Tibial nerve (tissue), 4 donors: ENCODE data around the gene SHROOM3. TPM values are rescaled to one million over a fixed set of nuclear protein-coding genes. Genes with fewer than 3 reads are reported as not detected.
A peak's percentile ranks its signal among the peaks of the same experiment; 100 is the strongest.

Source experiments
- DNase-seq, 2 donors: peaks; one replicate each; pipeline ENCODE4 v3.0.0-alpha.2; 2019; ENCODE audit warnings: low spot score in 2 of 2
- H3K27ac ChIP-seq, 4 donors: fragments of 200-600 bp; sonication (generic) in 3 of 4; one replicate each; pipeline ENCODE4 v1.5.1; 2017 to 2019; ENCODE audit warnings: mild to moderate bottlenecking in 1 of 4
- H3K27me3 ChIP-seq, 2 donors: fragments of 200-600 bp; sonication (generic) in 1 of 2; one replicate each; pipeline versions ENCODE4 v1.5.1 to v1.6.0; 2017 to 2019
- H3K36me3 ChIP-seq, 3 donors: fragments of 200-600 bp; sonication (generic); one replicate each; pipeline ENCODE4 v1.5.1; 2018 to 2019
- H3K4me1 ChIP-seq, 4 donors: fragments of 200-600 bp; sonication (generic) in 3 of 4; one replicate each; pipeline ENCODE4 v1.5.1; 2017 to 2019
- H3K4me3 ChIP-seq, 4 donors: fragments of 200-600 bp; sonication (generic) in 3 of 4; one replicate each; pipeline ENCODE4 v1.5.1; 2017 to 2019; ENCODE audit warnings: mild to moderate bottlenecking in 1 of 4, moderate library complexity in 1 of 4
- H3K9me3 ChIP-seq, 4 donors: fragments of 200-600 bp; sonication (generic) in 3 of 4; one replicate each; pipeline ENCODE4 v1.5.1; 2017 to 2019
- CTCF ChIP-seq, 5 experiments: fragments of 200-600 bp in 3 of 5; fragments of 450-650 bp in 2 of 5; sonication (generic) in 3 of 5; IDR thresholded peaks; one replicate each; pipeline ENCODE4 v1.5.1; 2016 to 2019; ENCODE audit warnings: antibody characterized with exemption in 5 of 5, mild to moderate bottlenecking in 3 of 5, moderate library complexity in 2 of 5
- EP300 ChIP-seq, 2 donors: sonication (generic); formaldehyde crosslinking; IDR thresholded peaks; one replicate each; pipeline ENCODE4 v1.6.1; 2017; ENCODE audit warnings: antibody characterized with exemption in 2 of 2, mild to moderate bottlenecking in 1 of 2
- POLR2A ChIP-seq, 2 donors: fragments of 450-650 bp; IDR thresholded peaks; one replicate each; pipeline ENCODE4 v1.6.1; 2017; ENCODE audit warnings: antibody characterized with exemption in 2 of 2, mild to moderate bottlenecking in 2 of 2, moderate library complexity in 2 of 2
- WGBS, 2 donors: methylation state at CpG; one replicate each; pipeline ENCODE4 v1.1.5; 2018; 5-methylcytosine and 5-hydroxymethylcytosine counted together
- total RNA-seq, 4 donors: library from RNA; depleted of rRNA; stranded (reverse); fragments of >200 nt; gene quantifications; one replicate each; pipeline ENCODE4 v1.1.0, GENCODE V29; 2016

The SHROOM3 gene
- total RNA-seq, 4 donors from 2014 or later: 28.0 to 49.8 (median 37.9) TPM

- WGBS, 2 donors: 91 to 95% methylated on average over 6 of the region's 6 CpGs
- Histone ChIP-seq H3K4me1 (peaks cover 0 to 26% (median 5%) of the 10 kb centered on the region in 4 donors), H3K27ac (no peak overlapping the region), H3K4me3 (no peak overlapping the region), H3K36me3 (no peaks in the 10 kb centered on the region), H3K9me3 (no peaks in the 10 kb centered on the region), H3K27me3 (no peaks in the 10 kb centered on the region)
- TF ChIP-seq EP300 (IDR thresholded peaks at IDR 0.05) (no peak), CTCF (IDR thresholded peaks at IDR 0.05) (no peak), POLR2A (IDR thresholded peaks at IDR 0.05) (no peak)
- no peak for DNase-seq
These were observed 365.9 kb downstream of the SHROOM3 start for GRCh38 chr4:76800902-76801301.

- H3K4me1 ChIP-seq: peaks cover 0 to 26% (median 5%) of the 10 kb centered on the region in 4 donors
- H3K36me3 ChIP-seq: no peaks in the 10 kb centered on the region
- TF ChIP-seq EP300 (IDR thresholded peaks at IDR 0.05): no peak
- TF ChIP-seq CTCF (IDR thresholded peaks at IDR 0.05): no peak
- no peak for TF ChIP-seq POLR2A (IDR thresholded peaks at IDR 0.05)
- no peaks in the 10 kb centered on the region for H3K27me3 ChIP-seq
- 40 to 55% methylated on average over 37 of the region's 37 CpGs for WGBS, 2 donors
- no peak for DNase-seq
- H3K4me3 ChIP-seq: peak overlapping the region in 3 of 4 donors; percentile 13 to 35 (median 15)
- H3K9me3 ChIP-seq: no peaks in the 10 kb centered on the region
- peak overlapping the region in 3 of 4 donors; percentile 7 to 61 (median 51) for H3K27ac ChIP-seq
These were observed 366.7 kb downstream of the SHROOM3 start for GRCh38 chr4:76801621-76802235.

GRCh38 chr4:76802236-76803021 is 367.4 kb downstream of the SHROOM3 start:
- H3K9me3 ChIP-seq: no peaks in the 10 kb centered on the region
- H3K27ac ChIP-seq: peak overlapping the region in 3 of 4 donors; percentile 7 to 61 (median 51)
- 37 to 49% methylated on average over 20 of the region's 20 CpGs for WGBS, 2 donors
- no peaks in the 10 kb centered on the region for H3K36me3 ChIP-seq
- TF ChIP-seq POLR2A (IDR thresholded peaks at IDR 0.05) (no peak), CTCF (IDR thresholded peaks at IDR 0.05) (peak in 1 of 5 experiments; percentile 19), EP300 (IDR thresholded peaks at IDR 0.05) (no peak)
- peaks cover 0 to 26% (median 5%) of the 10 kb centered on the region in 4 donors for H3K4me1 ChIP-seq
- peak overlapping the region in 3 of 4 donors; percentile 13 to 35 (median 15) for H3K4me3 ChIP-seq
- no peaks in the 10 kb centered on the region for H3K27me3 ChIP-seq
- no peak for DNase-seq

GRCh38 chr4:76803522-76803921 is 368.5 kb downstream of the SHROOM3 start:
- no peaks in the 10 kb centered on the region for H3K36me3 ChIP-seq
- DNase-seq: peak in 1 of 2 donors; percentile 33
- no peak for TF ChIP-seq POLR2A (IDR thresholded peaks at IDR 0.05)
- no peak for TF ChIP-seq CTCF (IDR thresholded peaks at IDR 0.05)
- no peak for TF ChIP-seq EP300 (IDR thresholded peaks at IDR 0.05)
- H3K4me3 ChIP-seq: no peak overlapping the region
- peaks cover 0 to 26% (median 5%) of the 10 kb centered on the region in 4 donors for H3K4me1 ChIP-seq
- H3K9me3 ChIP-seq: peaks cover 0 to 9% (median 0%) of the 10 kb centered on the region in 4 donors
- H3K27me3 ChIP-seq: no peaks in the 10 kb centered on the region
- WGBS, 2 donors: 59% methylated on average over 5 of the region's 5 CpGs
- H3K27ac ChIP-seq: no peak overlapping the region

GRCh38 chr4:76804096-76804495 is 369.1 kb downstream of the SHROOM3 start:
- TF ChIP-seq EP300 (IDR thresholded peaks at IDR 0.05) (no peak), CTCF (IDR thresholded peaks at IDR 0.05) (no peak), POLR2A (IDR thresholded peaks at IDR 0.05) (no peak)
- no peaks in the 10 kb centered on the region for H3K27me3 ChIP-seq
- H3K9me3 ChIP-seq: peaks cover 0 to 13% (median 0%) of the 10 kb centered on the region in 4 donors
- no peak overlapping the region for H3K4me3 ChIP-seq
- no peak for DNase-seq
- H3K4me1 ChIP-seq: peaks cover 0 to 26% (median 5%) of the 10 kb centered on the region in 4 donors
- H3K27ac ChIP-seq: no peak overlapping the region
- H3K36me3 ChIP-seq: no peaks in the 10 kb centered on the region
- WGBS, 2 donors: 31 to 41% methylated on average over 5 of the region's 5 CpGs
